NCI-H82 (cell line): Measurements from ENCODE around the gene PCGF2.
A peak's percentile ranks its signal among the peaks of the same experiment; 100 is the strongest.
"Not testable (repeated sequence)": the region's sequence is repeated elsewhere in the genome, so short reads cannot be mapped to it uniquely, and the experiment has no call there.

Experiments
- DNase-seq: peaks from one replicate; lab custom pipeline; 2025; lab: John Stamatoyannopoulos, UW

Gene PCGF2

GRCh38 chr17:38735161-38735997, 12.8 kb downstream of the PCGF2 start:
- DNase-seq = peak; percentile 87

GRCh38 chr17:38733982-38734973, 13.9 kb downstream of the PCGF2 start:
- DNase-seq = peak; percentile 56

GRCh38 chr17:38733282-38733981, 14.7 kb downstream of the PCGF2 start:
- no peak for DNase-seq

GRCh38 chr17:38732376-38733281, 15.5 kb downstream of the PCGF2 start:
- DNase-seq = no peak

GRCh38 chr17:38731526-38732294, 16.4 kb downstream of the PCGF2 start:
- no peak for DNase-seq

- DNase-seq = peak; percentile 73
Observed at GRCh38 chr17:38730526-38731379, 17.4 kb downstream of the PCGF2 start.

- DNase-seq = peak; percentile 94
Observed at GRCh38 chr17:38729886-38730525, 18.1 kb downstream of the PCGF2 start, which contains the start of gene CISD3. Gene CISD3 (plus strand): TSS chr17:38730341. CDS start chr17:38730359, 18 bp downstream.

- no peak for DNase-seq
Observed at GRCh38 chr17:38729368-38729885, 18.7 kb downstream of the PCGF2 start.

- no peak for DNase-seq
Observed at GRCh38 chr17:38728290-38728831, 19.8 kb downstream of the PCGF2 start.

- DNase-seq = no peak
Observed at GRCh38 chr17:38727736-38728135, 20.4 kb downstream of the PCGF2 start.

GRCh38 chr17:38726145-38726544, 22.0 kb downstream of the PCGF2 start:
- DNase-seq = not testable (repeated sequence)

GRCh38 chr17:38725066-38725465, 23.1 kb downstream of the PCGF2 start:
- DNase-seq = no peak

- no peak for DNase-seq
Observed at GRCh38 chr17:38724337-38724988, 23.7 kb downstream of the PCGF2 start.

GRCh38 chr17:38721802-38722201, 26.3 kb downstream of the PCGF2 start:
- DNase-seq = no peak

- DNase-seq = no peak
Observed at GRCh38 chr17:38720941-38721340, 27.2 kb downstream of the PCGF2 start.

- no peak for DNase-seq
Observed at GRCh38 chr17:38719943-38720641, 28.0 kb downstream of the PCGF2 start.
